SKM-1 treated with dmso at 0.1 percent for 144 hours (cell line): Measurements from ENCODE around the gene ZBTB42.

Experiments used
- DNase-seq: peaks from one replicate; lab custom pipeline; 2025; ENCODE audit not compliant: unreplicated experiment; lab: John Stamatoyannopoulos, UW

ZBTB42 gene

DNA sequence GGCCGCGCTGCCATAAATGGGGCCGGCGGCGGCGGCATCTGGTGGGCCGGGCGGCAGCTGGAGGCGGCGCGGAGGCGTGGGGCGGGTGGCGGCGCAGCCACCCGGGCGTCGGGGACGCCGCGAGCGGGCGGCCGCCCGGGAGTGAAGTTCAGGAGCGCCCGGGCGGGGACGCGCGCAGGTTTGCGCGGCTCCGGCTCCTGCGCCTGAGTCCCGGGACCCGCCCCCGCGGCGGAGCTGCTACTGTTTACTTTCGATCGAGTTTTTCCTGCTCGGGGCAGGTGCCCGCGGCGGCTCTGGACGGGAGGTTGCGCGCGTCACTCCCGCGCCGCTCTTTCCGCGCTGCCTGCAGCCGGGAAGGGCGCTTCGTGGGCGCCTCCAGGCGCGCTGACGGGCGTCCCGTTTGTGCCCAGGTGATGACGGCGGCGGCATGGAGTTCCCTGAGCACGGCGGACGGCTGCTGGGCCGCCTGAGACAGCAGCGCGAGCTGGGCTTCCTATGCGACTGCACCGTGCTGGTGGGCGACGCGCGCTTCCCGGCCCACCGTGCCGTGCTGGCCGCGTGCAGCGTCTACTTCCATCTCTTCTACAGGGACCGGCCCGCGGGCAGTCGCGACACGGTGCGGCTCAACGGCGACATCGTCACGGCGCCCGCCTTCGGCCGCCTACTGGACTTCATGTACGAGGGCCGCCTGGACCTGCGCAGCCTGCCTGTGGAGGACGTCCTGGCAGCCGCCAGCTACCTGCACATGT, at the start of gene ZBTB42:
ZBTB42 (plus strand) TSS at position 331 of the 749 bp plus-strand sequence; CDS start at position 428, 97 bp downstream.
- no peak for DNase-seq

DNA sequence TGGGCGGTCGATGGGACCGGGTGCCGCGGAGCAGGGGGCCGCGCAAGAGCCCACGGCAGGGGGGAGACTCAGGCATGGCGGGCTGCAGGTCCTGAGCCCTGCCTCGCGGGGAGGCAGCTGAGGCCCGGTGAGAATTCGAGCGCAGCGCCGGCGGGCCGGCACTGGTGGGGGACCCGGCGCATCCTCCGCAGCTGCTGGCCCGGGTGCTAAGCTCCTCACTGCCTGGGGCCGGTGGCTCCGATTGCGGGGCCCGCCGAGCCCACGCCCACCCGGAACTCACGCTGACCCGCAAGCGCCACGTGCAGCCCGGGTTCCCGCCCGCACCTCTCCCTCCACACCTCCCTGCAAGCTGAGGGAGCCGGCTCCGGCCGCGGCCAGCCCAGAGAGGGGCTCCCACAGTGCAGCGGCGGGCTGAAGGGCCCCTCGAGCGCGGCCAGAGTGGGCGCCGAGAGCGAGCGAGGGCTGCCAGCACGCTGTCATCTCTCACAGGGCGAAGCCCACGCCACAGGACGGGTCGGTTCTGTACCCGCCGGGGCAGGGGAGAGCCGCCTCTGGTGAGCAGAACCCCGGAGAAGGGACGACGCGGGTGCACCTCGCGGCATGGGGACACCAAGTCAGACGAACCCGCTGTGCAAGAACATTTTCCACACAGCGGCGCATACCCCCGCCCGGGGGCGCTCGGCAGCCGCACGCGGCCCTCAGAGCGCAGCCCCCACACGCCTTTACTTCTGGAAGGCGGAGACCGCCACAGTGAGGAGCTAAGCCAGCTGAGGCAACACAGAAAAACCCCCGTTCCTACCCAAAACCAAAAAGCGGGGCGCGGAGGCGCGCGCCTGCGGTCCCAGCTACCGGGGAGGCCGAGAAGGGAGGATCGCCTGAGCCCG, 49.1 kb upstream of the ZBTB42 start:
- DNase-seq: no peak

DNA sequence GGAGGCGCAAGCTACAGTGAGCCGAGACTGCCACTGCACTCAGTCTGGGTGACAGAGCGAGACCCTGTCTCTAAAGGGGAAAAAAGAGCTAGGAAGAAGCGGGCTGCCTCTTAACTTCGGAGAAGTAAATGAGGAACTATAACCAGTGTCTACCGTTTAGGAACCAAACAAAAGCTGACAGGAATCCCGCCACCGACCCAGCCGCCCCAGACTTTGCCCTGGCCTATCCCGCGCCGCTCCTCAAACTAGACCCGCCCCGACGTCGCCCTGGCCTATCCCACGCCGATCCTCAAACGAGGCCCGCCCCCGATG, 48.5 kb upstream of the ZBTB42 start:
- DNase-seq: no peak

DNA sequence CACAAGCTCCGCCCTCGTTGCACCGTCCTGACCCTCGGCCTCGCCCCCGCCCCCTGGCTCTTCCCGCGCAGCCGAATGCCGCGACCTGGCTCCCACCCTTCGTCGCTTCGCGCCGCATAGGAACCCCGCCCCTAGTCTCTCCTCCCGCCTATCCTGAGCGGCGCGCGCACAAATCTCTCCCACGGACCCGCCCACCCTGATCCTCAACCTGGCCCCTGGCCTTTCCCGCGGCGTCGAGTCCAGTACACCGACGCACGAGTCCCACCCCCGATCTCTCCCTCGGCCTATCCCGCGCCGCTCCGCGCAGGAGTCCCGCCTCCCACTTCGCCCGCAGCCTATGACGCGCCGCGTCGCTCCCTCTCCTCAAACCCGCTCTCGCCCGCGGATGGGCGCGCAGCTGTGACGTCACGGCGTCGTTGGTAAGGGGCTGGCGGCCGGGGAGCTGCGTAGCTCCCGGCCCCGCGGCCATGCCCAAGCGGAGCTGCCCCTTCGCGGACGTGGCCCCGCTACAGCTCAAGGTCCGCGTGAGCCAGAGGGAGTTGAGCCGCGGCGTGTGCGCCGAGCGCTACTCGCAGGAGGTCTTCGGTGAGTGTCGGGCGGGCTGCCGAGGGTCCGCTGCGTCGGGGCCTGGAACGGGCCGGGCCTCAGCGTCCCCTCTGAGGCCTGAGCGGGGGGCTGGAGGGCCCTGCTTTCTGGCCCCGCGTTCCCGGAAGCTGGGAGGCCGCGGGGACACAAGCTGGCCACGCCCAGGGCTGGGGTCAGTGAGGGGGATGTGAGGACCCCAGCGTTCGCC, 48.0 kb upstream of the ZBTB42 start, which contains the start of gene SIVA1:
SIVA1 (plus strand) TSS at position 413 of the 793 bp plus-strand sequence; CDS start at position 468, 55 bp downstream.
- peak; percentile 93 for DNase-seq

DNA sequence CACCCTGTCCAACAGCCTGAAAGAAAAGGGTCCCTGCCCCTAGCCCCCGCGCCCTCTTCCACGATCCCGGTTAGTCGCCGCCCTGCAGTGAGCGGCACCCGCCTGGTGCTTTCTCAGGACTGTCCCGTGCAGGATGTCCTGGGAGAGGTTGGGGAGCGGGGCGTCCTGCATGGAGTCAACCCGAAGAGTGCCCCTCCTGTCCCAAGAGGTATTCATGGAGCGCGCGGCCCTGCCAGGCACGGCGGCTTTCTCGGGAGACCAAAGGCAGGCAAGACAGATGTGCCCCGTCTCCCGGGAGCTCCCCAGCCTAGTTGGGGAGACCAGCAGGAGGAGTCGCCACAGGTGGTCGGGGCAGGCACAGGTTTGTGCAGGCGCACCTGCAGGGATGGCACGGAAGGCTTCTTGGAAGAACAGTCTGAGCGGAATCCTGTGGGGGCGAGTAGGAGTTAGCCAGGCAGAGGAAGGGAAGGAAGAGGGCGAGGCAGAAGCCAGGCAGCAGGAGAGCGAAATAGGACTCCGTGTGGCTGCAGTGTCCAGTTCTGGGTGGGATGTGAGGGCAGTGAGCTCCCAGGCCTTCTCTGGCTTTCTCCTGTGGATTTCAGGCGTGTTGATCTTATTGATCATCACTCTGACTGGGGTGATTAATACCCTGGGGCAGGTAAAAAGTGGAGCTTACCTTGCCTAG, 47.2 kb upstream of the ZBTB42 start:
- DNase-seq: no peak

DNA sequence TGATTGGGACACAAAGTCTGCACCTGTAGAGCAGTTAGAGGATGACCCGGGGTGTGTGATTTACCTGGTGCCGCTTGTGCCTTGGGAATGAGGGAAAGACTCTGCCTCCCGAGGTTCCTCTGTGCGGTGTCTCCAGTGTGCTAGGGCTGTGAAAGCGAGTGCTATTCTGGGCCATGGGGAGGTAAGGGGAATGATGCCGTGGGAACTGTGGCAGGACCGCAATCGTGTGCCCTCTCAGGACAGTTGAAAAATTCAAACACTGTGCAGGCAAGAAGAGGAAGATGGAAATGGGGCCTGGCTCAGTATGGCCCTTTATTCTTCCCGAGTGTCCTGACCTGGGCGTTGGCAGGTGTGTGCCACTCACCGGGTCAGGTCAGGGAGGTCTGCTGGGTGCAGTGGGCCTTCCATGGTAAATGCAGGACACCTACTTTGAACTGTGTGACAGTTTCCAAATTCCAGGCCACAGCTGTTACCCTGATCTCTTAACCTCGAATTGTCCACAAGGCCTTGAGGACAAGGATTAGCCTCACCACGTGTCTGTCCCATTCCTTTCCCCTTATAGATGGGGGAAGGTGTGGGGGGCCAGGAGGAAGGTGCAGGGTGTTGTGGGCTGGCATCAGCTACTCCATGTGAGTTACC, 46.6 kb upstream of the ZBTB42 start:
- DNase-seq: no peak

DNA sequence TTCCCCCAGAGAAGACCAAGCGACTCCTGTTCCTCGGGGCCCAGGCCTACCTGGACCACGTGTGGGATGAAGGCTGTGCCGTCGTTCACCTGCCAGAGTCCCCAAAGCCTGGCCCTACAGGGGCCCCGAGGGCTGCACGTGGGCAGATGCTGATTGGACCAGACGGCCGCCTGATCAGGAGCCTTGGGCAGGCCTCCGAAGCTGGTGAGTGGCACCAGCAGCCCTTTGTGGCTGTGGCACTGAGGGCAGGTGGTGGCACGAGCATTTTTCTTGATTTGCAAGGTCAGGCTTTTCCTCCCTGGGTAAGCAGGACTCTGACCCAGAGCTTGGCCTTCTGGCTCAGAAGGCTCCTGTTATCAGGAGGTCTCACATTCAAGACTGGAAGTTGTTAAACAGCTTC, 45.3 kb upstream of the ZBTB42 start:
- DNase-seq: no peak

DNA sequence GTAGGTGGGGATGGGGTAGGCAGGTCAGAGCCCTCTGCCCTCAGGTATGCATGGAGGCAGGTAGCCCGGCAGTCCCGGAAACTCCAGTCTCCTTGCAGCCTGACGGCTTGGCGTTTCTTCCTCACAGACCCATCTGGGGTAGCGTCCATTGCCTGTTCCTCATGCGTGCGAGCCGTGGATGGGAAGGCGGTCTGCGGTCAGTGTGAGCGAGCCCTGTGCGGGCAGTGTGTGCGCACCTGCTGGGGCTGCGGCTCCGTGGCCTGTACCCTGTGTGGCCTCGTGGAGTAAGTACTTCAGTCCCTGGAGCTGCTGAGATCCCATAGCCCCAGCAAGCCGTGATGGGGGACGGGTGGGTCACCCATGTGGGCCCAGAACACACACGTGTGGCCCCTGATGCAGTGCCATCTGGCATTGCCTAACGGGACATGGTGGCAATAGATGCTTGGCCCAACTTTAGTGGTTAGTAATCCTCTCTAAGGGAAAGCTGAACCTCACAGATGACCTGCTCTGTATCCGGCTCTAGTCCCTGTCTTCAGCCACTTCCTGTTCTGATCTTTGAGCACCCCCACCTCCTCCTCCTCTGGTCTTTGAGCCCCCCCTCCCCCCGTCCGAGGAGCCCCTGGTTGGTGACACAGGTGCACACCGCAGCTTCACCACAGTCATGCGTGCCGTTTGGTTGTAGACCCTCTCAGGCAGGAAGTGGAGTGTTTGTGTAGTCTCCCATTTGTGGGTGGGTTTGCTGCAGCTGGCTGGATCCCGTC, 44.2 kb upstream of the ZBTB42 start:
- DNase-seq: no peak

DNA sequence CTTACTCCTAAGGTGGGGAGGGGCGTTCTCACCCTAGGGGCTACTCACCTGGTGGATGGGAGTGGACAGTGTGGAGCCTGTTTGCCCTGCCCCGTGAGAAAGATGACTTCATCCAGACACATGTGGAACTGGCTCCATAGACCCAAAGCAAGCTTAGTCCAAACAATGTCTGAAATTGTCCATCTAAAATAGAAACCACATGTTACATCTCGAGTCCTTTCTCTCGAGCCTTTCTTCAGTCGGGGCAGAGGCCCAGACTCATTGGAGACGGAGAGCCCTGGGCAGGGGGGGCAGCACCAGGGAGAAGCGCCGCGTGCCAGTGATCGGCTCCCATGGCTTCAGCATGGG, 43.7 kb upstream of the ZBTB42 start:
- no peak for DNase-seq

DNA sequence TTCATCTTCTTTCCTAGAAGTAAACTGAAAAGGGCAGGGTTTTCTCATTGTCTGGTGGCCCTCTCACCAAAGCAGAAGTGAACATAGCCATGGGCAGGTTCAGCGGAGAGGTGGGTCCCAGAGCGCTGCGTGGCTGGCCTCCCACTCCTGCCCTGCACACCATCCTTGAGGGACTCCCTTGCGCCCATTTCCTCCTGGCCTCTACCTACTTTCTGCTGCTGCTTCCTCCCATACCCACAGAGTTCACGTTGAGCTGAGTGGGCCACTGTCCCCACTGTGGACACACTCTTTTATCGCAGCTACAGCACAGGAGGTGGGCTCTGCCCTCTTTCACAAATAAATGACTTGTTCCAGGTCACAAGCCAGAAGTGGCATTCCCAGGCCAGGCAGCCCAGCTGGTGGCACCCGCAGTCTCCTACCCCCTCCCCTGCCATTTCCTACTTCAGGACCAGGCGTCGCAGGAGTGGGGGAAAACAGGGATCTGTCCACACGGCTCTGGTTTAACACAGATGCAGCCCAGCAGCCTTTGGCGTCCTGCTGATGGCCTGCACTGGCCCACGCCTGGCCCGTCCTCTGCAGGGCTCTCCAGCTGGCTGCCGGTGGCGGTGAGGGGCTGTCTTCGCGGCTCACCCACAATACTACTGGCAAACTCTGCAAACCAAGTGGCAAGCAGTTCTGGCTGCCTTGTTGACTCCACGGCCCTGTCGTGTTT, 43.1 kb upstream of the ZBTB42 start:
- no peak for DNase-seq

DNA sequence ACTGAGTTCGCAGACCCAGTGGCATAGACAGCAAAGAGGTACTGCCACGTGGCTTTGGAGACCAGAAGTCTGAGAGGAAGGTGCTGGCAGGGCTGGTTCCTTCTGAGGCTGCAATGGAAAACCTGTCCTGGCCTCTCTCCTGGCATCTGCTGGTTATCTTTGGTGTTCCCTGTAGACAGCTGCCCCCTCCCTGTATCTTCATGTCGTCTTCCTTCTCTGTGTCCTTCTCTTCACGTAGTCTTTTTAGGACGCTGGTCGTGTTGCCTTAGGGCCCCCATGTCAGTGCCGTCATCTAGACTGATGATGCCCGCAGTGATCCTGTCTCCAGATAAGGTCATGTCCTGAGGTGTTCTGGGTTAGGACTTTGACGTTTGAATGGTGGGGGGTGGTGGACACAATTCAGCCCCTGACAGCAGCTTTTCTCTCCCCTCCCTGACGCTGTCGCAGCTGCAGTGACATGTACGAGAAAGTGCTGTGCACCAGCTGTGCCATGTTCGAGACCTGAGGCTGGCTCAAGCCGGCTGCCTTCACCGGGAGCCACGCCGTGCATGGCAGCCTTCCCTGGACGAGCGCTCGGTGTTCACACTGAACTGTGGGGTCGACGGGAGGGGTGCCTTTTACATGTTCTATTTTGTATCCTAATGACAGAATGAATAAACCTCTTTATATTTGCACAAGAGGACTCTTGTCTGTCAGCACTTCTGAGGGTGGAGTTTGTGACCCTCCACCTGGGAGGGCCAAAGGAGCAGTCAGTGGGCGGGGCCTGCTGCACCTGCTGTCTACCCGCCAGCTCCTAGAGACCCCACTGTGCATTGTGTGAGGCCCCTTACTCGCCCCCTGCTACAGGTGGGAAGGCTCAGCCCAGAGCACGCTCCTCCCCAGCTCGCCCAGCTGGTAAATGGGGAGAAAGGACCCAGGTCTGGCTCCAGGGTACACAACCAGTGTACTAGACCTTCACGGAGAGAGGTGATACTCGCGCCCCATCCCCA, 41.6 kb upstream of the ZBTB42 start:
- no peak for DNase-seq

DNA sequence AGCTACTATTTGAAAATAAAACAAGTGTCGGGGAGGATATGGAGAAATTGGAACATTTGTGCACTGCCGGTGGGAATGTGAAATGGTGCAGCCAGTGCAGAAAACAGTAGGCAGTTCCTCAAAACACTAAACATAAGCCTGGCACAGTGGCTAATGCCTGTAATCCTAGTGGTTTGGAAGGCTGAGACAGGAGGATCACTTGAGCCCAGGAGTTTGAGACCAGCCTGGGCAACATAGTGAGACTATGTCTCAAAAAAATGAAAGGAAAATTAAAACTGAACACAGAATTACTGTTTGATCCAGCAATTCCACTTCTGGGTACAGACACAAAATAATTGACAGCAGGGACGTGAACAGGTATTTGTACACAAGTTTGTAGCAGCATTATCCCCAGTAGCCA, 35.4 kb upstream of the ZBTB42 start:
- DNase-seq: no peak

DNA sequence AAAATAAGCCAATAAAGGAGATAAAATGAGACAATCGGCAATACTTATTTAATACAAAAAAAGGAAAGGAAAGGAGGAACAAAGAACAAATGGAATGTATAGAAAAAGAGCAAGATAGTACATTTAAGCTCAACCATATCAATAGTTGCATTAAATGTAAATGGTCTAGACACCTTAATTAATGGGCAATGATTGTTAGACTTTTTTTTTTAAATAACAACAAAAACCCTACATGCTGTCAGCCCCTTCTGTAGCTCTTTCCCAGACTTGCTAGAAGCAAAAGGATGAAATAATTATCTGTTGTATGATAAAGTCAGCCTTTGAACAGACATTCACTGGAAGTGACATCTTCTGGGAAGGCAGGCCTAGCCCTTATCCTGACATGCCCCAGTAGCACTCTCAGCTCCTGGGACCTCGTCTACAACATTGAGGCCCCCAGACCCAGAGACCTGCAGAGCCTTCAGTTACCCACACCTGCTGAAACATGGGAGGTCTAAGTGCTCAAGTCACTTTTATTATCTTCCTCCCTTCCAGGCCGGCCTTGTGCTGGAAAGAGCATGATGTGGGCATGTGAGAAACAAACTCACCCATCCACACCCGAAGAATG, 34.5 kb upstream of the ZBTB42 start:
- DNase-seq: no peak

DNA sequence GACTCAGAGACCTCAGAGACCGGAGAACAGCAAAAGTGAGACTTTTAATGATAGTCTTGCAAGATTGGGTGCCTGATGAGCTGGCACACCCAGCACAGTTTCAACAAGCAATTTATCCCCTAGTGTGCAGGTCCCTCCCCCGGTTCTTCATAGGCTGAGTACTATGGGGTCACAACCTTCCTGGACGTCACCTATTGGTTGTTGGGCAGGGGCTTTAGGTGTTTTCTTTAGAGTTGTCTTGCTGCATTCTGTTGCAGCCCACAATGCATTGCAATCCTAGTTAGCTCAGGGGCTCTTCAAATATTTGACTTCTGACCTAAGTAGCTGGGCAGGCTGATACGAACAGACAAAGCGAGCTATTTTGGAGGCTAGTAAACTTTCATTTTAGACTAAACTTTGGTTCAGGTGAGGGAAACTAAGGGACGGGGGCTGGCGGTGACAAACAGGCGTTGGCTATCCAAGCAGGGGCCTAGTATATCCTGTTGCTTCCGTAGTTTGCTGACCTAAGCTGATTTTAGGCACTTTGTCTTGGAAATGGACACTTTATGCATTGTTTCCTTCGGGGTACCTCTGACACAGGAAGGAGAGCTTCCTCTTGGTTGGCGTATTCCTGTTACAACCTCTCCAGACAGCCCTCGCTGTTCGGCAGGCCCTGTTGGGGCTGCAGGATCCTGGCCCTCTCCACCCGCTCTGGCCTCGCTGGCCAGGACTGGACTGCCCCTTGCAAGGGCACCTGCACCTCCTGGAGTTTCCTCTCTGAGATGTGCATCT, 33.9 kb upstream of the ZBTB42 start:
- no peak for DNase-seq

DNA sequence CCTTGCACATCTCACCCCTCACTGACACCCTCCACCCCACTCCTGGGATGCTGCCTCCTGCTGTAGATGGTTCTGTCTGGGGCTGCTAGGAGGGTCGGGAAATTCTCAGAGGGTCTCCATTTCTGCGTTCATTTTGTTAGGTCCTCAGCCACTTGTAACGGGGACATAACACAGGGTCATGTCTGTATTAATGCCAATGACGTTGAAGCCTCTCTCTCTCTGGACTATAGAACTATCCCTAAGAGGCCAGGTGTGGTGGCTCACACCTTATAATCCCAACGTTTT, 33.3 kb upstream of the ZBTB42 start:
- DNase-seq: no peak

DNA sequence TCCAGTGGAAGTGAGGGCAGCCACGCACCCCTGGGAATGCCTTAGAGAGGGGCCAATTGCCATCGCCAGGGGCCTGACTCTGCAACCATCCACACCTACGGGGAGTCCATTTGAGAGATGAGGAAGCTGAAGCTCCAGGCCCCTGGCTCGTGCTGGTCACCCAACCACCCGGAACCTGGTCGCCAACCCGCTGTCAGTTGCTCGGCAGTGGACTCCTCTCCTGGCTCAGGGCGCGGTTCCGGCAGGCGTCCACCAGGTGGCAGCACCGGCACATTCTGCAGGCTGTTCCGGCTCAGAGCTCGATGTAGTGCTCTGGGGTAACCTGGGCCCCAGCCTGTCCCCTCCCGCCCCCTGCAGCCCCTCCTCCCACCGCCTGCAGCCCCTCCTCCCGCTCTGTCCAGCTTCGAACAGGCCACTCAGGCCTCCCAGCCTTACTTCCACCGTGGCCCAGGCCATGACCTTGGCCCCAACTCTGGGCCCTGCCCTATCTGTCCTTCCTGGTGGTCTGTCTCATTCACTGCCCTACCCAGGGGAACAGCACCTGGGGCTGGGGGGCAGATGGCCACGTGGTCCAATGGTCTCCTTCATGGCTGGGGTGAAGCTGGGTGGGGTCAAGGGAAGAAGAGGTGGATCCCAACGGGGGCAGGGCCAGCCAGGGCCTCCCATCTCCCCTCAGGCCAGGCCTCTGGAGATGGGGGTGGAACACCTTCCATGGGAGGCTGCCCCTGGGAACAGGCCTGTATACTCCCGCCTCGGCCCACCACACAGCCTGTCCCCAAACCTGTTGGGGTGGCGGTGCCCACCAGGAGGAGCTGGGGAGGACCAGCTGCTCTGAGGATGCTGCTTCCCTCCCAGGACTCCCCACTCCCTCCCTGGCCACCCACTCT, 32.2 kb upstream of the ZBTB42 start:
- peak; percentile 6 for DNase-seq
